GM21737 (cell line): ENCODE measurements around the gene MCF2L.

Experiments
- ATAC-seq: cut with Tn5 transposase; IDR thresholded peaks from one replicate; pipeline ENCODE4 v1.9.1; 2021; ENCODE audit warnings: mild to moderate bottlenecking, moderate library complexity; ENCODE audit not compliant: unreplicated experiment

Gene MCF2L

DNA sequence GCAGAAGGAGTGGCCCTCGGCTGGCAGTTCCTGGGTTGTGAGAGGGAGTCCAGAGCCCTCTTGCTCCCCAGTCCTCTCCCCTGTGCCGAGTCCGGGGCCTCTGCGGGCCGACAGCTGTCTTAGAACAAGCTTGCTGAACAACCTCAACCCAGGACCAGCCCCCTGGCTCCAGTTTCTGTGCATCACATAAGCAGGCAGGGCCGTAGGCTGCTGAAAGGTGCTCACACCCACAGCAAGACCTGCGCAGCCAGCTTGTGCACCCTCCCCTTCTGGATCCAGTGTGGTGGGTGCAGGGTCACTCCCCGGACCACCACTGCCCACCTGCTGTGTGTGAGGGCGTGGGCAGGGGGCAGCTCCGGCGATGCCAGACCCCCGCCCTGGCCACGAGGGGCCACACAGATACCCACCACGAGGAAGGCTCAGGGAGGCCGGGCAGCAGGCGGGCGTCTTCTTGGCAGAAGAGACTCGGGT, 111.4 kb downstream of the MCF2L start:
- ATAC-seq: no peak

DNA sequence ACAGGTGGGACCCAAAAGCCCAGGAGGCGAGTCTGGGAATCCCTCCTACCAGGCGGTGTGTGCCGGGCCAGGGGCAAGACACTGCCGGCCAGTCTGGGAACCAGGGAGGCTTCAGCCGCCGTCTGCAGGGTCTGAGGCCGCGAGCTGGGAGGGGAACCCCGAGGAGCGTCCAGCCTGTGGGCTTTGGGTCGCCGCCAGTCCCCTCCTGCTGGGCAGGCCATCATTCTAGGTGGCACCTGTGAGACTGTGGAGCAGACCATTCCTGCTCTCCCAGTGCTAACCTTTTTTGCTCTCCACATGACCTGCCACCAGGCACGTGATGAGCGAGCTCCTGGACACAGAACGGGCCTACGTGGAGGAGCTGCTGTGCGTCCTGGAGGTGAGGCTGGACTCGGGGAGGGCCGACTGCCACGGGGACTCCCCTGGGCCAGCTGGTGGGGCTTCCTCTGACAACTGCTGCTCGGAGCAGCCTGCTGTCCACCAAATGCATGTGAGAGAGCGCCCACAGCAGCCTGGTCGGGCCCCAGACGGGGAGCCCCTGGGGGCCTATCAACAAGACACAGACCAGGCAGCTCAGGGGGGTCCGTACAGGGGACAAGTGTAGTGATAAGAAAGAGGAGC, 112.0 kb downstream of the MCF2L start:
- ATAC-seq: no peak

DNA sequence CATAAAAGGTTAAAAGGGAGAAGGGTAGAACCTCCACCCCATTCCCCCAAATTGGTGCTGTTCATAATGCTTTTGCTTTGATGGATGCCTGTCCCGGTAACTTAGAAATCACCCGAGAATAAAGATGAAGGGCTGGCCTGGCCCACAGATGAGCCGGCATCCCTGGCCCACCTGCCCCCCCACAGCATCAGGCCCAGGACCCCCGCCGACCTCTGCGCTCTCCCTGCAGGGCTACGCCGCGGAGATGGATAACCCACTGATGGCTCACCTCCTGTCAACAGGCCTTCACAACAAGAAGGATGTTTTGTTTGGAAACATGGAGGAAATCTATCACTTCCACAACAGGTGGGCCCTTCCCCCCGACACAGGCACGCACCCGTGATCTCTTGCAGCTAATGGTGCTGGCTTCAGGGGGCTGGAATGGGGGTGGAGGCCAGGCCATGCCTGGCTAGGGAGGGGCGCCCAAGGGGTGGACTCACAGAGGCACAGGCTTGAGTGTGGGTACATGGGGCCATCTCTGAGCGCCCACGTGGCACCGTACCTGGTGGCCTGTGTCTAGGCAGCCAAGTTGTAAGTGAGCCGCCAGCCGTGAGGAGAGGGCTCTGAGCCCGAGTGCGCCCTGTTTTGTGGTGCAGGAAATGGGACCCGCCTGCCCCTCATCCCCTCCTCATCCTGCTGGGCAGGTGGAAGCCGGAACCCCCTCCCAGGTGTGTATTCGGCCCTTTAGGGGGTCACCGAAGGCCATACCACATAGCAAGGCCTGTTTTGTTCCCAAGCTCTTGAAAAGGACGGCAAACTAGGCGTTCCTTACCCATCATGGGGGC, 113.4 kb downstream of the MCF2L start:
- no peak for ATAC-seq

DNA sequence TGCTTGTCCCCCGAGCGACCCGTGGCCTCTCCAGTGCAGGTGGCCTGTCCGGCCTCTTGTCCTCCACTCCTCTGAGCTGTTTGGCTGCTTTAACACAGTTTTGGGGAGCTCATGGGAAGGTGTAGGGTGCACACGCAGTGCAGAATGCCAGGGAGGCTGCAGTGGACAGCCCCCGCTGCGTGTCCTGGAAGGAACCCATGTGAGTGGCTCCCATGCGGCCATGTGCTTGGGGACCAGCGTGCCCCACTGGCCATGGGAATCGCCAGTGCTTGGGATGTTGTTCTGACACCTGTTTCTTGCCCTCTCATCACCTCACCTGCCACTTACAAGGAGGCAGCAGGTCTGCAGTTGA, 114.0 kb downstream of the MCF2L start:
- ATAC-seq: no peak

DNA sequence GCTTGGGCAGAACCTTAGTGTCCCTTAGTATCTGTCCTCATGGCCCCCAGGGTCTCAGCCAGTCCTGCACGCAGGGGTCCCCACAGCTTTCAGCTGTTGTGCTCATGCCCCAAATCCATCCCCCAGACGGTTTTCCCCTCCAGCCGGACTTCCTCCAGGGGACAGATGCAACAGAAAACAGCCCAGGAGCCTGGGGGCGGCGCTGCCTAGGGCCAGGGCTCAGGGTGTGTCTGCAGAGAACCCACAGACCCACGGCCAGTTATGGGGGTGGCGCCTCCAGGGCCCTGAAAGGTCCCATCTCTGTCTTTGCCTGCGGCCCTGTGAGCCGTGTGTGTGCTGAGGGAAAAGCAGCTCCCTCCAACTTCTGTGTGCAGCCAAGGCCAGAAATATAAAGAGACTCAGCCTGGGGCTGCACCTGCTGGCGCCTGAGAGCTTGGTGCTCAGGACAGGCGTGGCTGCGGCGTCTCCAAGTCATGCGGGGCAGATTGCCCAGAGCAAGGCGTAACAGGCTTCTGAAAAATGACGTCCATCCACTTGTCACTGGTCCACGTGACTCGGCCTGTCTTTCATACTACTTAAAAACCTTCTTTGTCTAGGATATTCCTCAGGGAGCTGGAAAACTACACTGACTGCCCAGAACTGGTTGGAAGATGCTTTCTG, 114.5 kb downstream of the MCF2L start:
- no peak for ATAC-seq

DNA sequence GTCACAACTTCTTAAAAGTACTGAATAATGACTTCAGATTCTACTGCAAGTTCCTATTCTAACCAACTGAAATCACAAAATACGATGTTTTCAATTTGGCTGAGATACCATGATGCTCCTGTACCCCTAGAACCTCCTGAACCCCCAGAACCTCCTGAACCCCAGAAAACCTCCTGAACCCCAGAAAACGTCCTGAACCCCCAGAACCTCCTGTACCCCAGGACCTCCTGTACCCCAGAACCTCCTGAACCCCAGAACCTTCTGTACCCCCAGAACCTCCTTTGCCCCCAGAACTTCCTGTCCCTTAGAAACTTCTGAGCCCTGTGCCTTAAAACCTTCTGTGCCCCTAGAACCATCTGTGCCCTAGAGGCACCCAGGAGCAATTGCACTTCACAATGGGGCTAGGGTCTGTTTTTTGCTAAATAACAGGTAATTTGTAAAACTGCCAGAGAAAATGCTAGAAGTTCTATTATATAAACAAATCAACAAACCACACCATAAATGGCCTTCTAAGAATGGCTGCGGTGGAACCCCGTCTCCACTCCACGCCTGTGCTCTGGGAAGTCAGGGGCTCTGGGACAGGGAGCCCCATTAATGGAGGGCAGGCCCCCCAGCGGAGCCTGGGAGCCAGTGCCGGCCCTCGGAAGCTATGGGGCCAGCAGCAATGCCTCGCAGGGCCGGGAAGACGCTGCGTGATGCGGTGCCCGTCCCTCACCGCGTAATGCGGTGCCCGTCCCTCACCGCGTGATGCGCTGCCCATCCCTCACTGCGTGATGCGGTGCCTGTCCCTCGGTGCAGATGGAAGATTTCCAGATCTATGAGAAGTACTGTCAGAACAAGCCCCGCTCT, 115.3 kb downstream of the MCF2L start:
- ATAC-seq: no peak

DNA sequence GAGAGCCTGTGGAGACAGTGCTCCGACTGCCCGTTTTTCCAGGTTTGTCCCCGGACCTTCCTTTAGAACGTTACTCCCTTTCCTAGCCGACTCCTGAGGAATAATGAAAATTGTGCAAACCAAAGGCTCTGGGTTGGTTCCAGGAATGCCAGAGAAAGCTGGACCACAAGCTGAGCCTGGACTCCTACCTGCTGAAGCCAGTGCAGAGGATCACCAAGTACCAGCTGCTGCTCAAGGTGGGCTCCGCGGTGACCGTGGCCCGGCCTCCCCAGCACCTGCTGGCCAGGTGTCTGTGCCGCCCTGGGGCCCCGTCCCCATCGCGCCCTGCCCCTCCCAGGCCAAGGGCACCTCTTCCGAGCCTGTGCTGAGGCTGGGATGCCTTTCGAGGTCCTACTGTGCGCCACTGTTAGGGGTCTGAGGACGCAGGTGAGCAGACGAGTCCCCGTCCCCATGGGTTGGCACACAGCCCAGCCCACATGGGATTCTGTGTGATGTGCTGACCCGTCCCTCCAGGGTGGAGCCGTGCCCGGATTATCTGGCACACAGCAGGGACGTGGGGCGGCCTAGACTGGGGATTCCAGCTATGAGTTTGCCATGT, 116.0 kb downstream of the MCF2L start:
- ATAC-seq: no peak

DNA sequence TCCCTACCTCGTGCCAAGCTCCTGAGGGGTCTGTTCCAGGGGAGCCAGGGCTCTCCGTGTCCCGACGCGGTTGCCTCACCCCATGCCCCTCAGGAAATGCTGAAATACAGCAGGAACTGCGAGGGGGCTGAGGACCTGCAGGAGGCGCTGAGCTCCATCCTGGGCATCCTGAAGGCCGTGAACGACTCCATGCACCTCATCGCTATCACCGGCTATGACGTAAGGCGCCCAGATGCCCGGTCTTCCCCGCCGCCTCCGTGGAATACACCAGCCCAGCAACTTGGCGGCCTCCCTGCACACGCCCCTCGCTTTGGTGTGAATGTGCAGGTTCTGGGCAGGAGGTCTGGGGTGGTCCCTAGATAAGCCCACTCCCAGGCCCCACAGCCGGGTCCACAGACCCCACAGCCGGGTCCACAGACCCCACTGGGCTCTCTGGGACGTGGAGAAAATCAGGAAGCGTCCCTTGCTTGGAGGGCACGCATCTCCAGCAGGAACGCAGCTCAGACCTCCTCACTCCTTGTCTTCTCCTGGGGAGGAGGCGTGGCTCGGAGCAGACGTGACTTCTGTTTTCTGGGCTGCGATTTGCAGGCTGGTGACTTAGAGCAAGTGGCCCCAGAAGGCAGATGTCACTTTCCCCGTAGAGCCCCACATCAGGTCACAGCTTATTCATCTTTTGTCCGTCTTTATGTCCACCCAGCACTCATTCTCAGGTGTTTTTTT, 117.2 kb downstream of the MCF2L start:
- no peak for ATAC-seq

DNA sequence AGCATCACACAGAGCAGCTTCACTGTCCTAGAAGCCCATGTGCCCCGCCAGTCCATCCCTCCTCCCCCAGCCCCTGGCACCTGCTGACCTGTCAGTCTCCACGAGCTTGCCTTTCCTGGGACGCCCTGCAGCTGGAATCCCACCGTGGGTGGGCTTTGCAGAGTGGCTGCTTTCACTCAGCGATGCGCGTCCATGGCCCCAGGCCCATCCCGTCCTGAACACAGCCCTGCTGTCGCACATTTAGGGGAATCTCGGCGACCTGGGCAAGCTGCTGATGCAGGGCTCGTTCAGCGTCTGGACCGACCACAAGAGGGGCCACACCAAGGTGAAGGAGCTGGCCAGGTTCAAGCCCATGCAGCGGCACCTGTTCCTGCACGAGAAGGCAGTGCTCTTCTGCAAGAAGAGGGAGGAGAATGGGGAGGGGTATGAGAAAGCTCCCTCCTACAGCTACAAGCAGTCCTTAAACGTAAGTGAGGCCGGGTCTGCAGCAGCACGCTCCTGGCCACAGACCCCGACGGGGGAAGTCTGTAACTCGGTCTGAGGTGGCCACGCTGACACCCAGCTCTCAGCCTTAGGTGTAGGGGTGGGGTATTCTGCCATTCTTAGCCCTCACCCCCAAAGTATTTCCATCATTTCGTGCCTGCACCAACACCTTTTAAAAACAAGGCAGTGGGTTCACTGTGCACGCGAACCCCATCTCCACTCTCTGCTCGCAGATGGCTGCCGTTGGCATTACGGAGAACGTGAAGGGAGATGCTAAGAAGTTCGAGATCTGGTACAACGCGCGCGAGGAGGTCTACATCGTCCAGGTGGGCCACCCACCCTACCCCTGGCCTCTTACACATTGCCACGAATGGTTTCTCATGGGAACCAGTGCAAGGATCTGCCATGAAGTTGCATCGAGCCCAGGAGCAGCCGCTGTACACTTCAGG, 118.2 kb downstream of the MCF2L start:
- ATAC-seq: no peak

DNA sequence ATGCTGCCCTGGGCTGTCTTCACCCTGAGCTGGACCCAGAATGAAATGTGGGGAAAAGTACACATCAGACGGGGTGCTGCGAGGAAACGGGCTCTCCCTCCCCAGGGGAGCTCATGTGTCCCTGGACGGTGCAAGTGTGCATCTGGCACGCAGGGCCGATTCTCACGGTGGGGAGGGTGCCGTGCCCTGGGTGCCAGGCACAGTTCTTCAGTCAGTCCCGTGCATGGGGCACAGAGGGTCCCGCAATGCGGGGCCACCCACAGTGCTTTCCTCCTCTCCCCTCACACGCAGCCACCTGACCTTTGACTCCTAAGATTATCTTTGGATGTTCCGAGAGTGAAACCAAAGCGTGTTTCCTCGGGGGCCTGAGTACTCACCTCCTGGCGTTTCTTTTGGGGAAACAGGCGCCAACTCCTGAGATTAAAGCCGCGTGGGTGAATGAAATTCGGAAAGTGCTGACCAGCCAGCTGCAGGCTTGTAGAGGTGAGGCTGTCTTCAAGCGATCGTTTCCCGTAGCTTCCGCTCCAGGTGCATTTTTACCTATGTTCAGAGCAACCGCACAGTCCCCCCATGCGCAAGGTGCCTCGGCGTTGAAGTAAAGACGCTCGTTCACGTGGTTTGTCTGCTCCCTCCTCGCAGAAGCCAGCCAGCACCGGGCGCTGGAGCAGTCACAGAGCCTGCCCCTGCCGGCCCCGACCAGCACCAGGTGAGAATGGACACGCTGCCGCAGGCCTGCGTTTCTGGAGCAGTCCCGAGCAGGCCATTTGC, 119.1 kb downstream of the MCF2L start:
- ATAC-seq: no peak

DNA sequence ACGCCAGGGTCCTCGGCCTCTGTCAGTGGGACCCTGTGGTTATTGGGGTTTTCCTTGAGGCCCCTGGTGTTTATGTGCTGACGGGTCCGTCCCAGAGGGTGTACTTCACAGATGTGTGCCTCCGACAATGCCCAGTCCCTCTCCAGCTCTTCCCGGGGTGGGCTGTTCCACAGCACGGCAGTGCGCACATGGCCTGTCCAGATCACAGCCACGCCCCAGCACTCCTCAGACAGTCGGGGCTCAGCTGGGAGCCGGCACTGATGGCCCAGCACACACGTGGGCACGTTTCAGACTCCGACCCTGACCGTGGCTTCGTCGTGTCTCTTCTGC, 119.6 kb downstream of the MCF2L start:
- no peak for ATAC-seq

DNA sequence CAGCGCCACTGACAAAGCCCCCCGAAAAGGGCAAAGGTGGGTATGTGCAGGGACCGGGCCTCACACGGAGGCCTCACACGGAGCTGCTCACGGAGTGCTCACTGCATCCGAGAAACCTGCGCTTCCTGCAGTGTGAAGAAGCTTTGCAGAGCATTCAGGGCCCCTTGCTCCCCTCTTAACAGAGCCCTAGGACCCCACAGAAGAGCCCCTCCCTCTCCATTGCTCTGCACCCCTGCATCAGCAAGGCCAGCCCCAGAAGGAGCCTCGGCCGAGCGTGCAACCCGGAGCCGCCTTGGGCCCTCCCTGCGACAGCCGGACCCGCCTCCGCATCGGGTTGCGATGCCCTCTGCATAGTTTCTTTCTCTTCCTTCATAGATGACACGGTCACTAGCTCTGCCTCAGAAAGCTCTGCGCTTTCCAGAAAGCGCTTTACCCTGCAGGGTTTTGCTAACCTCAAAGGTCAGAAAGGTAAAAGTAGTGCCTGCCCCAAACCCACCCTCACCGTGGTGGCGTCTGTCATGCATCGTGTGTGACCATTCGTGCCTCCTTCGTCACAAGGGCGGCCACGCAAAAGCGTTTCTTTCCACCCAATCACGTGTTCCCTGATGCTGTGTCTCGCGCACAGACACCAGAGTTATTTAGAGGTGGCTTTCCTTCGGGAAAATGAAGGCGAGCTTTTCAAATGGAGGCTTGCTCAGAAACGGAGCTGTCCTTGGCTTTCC, 120.8 kb downstream of the MCF2L start:
- no peak for ATAC-seq

DNA sequence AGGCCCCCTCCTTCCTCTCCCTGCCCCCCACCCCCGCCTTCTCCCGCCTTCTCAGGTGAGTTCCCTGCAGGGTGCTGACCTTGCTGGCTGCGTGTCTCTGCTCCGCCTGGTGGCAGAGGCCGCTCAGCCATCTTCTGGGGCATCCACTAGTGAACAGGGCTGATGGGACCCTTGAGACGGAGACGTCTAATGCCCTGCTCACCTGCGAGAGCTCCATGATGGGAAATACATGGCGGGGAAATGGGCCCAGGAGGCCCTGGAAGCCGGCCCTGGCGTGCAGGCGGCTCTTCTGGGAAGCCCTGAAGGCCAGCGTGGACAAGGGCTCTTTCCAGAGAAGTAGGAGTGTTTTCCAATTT, 121.4 kb downstream of the MCF2L start:
- no peak for ATAC-seq

DNA sequence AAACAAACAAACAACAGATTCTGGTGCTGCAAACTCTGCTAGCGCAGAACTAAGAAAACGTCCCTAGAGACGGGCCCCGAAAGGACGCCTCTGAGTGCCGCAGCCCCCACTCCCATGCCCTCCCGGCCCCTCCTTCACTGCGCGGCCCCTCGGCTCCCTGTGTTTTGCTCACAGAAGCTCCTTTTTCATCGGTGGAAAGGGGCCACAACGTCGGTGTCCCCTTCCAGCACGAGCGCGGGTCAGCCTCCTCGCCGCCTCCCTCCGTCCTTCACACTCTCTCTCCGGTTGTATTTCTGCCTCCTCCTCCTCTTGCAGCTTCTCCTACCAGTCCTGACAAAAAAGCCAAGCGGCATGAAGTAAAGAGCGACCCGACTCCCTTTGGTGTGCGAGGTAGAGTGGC, 121.8 kb downstream of the MCF2L start:
- no peak for ATAC-seq

DNA sequence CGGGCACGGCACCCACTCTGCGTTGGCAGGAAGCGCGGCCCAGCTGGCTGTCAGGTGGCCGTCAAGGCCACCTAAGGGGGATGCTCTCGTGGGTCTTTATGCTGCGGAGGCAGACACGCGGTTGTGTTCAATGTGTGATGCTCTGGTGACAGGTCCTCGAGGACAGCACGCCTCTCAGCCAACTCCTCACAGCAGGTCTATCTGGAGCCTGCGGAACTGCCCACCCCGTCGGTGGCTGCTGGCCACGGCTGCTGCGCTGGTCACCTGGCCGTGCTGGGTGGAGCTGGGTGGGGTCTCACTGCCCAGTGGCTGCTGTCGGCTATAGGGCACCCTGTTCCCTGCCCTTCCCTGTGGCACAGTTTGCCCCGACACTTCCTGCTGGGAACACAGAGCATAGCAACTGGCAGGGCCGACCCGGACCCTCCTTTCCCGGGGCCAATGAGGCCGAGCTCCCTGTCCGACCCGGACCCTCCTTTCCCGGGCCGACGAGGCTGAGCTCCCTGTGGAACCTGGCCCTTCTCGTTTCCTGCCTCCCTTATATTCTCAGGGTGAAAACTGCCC, 122.3 kb downstream of the MCF2L start:
- no peak for ATAC-seq

DNA sequence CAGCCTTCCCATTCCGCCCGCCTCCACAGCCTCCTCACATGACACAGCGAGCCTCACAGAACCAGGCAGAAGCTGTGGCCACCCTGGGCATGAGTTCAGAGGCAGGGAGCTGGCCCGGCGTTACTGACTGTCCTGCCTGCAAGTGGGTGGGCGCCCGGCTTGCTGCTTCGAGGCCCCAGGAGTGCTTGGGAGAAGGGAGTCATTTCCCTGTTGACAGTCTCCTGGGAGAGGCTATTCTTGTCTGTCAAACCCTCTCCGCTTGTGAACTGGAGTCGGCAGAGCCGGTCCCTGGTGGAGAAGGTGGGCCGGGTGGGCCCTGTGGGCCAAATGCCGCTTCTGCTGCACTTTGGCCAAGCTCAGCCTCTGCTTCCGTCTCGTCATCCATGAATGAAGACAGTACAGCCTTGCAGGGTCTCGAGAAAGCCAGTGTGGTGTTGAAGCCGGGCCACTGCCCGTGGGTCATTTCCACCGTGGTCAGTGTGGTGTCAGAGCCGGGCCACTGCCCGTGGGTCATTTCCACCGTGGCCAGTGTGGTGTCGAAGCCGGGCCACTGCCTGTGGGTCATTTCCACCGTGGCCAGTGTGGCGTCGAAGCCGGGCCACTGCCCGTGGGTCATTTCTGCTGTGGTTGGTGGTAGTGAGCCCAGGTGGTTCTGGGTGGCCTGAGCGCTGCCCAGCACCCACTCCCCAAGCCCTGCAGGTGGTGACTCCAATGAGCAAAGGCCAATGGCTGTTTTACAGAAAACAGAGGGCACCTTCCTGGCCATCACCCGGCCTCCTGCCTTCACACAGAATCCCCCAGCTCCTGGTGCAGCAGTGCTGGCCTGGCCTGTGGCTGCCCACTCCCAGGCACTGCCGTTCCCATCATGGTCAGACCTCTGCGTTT, 123.1 kb downstream of the MCF2L start:
- ATAC-seq: no peak
